Trophoblast cell (in vitro differentiated cells and primary cell): ENCODE measurements around the gene GORAB.
A peak's percentile ranks its signal among the peaks of the same experiment; 100 is the strongest.

Experiments
- DNase-seq, 2 donors: peaks; one replicate each; pipeline ENCODE4 v3.0.0-alpha.2; 2016
- H2AFZ ChIP-seq: 2 replicates; pipeline ENCODE4 v1.6.1; 2013; ENCODE audit warnings: low read length, moderate library complexity, mild to moderate bottlenecking; ENCODE audit not compliant: insufficient read depth, poor library complexity
- H2AK5ac ChIP-seq: 2 replicates; pipeline ENCODE4 v1.6.1; 2013; ENCODE audit warnings: mild to moderate bottlenecking, low read length
- H2BK120ac ChIP-seq: 2 replicates; pipeline ENCODE4 v1.6.1; 2013; ENCODE audit warnings: low read length, mild to moderate bottlenecking, moderate library complexity; ENCODE audit not compliant: insufficient read depth, poor library complexity
- H2BK12ac ChIP-seq: 2 replicates; pipeline ENCODE4 v1.6.1; 2013; ENCODE audit warnings: mild to moderate bottlenecking, low read length, moderate library complexity
- H2BK5ac ChIP-seq: 2 replicates; pipeline ENCODE4 v1.6.1; 2013; ENCODE audit warnings: low read length, low read depth, moderate library complexity, mild to moderate bottlenecking; ENCODE audit not compliant: poor library complexity
- H3K14ac ChIP-seq: 2 replicates; pipeline ENCODE4 v1.6.1; 2013; ENCODE audit warnings: mild to moderate bottlenecking, low read length
- H3K18ac ChIP-seq: 2 replicates; pipeline ENCODE4 v1.6.1; 2013; ENCODE audit warnings: mild to moderate bottlenecking, low read length
- H3K23ac ChIP-seq: 2 replicates; pipeline ENCODE4 v1.6.1; 2013; ENCODE audit warnings: low read length
- H3K27ac ChIP-seq: 2 replicates; pipeline ENCODE4 v1.5.1; 2013; ENCODE audit warnings: low read depth, mild to moderate bottlenecking, inconsistent platforms, low read length, moderate library complexity
- H3K27me3 ChIP-seq: 2 replicates; pipeline ENCODE4 v1.6.1; 2013; ENCODE audit warnings: inconsistent platforms, mild to moderate bottlenecking, low read length, moderate library complexity; ENCODE audit not compliant: insufficient read depth
- H3K36me3 ChIP-seq, 2 experiments: 1 replicate in 1 of 2; 2 replicates in 1 of 2; pipeline ENCODE4 v1.6.1; 2013; ENCODE audit warnings: low read length in 2 of 2, mild to moderate bottlenecking in 2 of 2, moderate library complexity in 1 of 2; ENCODE audit not compliant: insufficient read depth in 2 of 2, control insufficient read depth in 1 of 2
- H3K4ac ChIP-seq: 2 replicates; pipeline ENCODE4 v1.6.1; 2013; ENCODE audit warnings: low read depth, mild to moderate bottlenecking, low read length, moderate library complexity
- H3K4me1 ChIP-seq, 2 experiments: 1 replicate in 1 of 2; 2 replicates in 1 of 2; pipeline ENCODE4 v1.6.1; 2013; ENCODE audit warnings: low read length in 2 of 2, mild to moderate bottlenecking in 2 of 2, moderate library complexity in 1 of 2; ENCODE audit not compliant: insufficient read depth in 2 of 2, control insufficient read depth in 1 of 2
- H3K4me2 ChIP-seq: 2 replicates; pipeline ENCODE4 v1.6.1; 2013; ENCODE audit warnings: inconsistent platforms, mild to moderate bottlenecking, low read length, moderate library complexity
- H3K4me3 ChIP-seq: 2 replicates; pipeline ENCODE4 v1.5.1; 2013; ENCODE audit warnings: mild to moderate bottlenecking, low read depth, low read length, inconsistent platforms
- H3K79me1 ChIP-seq: one replicate; pipeline ENCODE4 v1.6.1; 2013; ENCODE audit warnings: low read length
- H3K79me2 ChIP-seq: 2 replicates; pipeline ENCODE4 v1.6.1; 2013; ENCODE audit warnings: low read length, mild to moderate bottlenecking; ENCODE audit not compliant: control insufficient read depth, insufficient read depth, poor library complexity
- H3K9ac ChIP-seq: 2 replicates; pipeline ENCODE4 v1.6.1; 2013; ENCODE audit warnings: mild to moderate bottlenecking, low read length
- H3K9me3 ChIP-seq: 2 replicates; pipeline ENCODE4 v1.6.1; 2013; ENCODE audit warnings: low read depth, mild to moderate bottlenecking, control low read depth, inconsistent platforms, low read length; ENCODE audit not compliant: insufficient read depth
- H4K12ac ChIP-seq: 2 replicates; pipeline ENCODE4 v1.6.1; 2013; ENCODE audit warnings: low read depth, mild to moderate bottlenecking, low read length, moderate library complexity
- H4K8ac ChIP-seq: 2 replicates; pipeline ENCODE4 v1.6.1; 2013; ENCODE audit warnings: low read depth, mild to moderate bottlenecking, low read length, moderate library complexity
- H4K91ac ChIP-seq: one replicate; pipeline ENCODE4 v1.6.1; 2013; ENCODE audit warnings: low read depth, mild to moderate bottlenecking, low read length, moderate library complexity
- WGBS: extraction: QIAGEN DNeasy Blood & Tissue Kit; methylation state at CpG from one replicate; pipeline ENCODE4 v1.1.7; 2013; ENCODE audit warnings: missing lambda C conversion rate; ENCODE audit not compliant: insufficient read length, insufficient coverage; ENCODE audit errors: extremely low coverage; 5-methylcytosine and 5-hydroxymethylcytosine counted together

The GORAB gene

GRCh38 chr1:170545476-170545875 lies 13.5 kb downstream of the GORAB start:
- WGBS = no CpG with 5 or more reads among the region's 1 CpG
- Histone ChIP-seq H3K27me3 (no peaks in the 10 kb centered on the region), H3K18ac (no peak overlapping the region)

GRCh38 chr1:170547255-170547654 lies 15.3 kb downstream of the GORAB start:
- Histone ChIP-seq H4K8ac (no peak overlapping the region), H3K9me3 (no peaks in the 10 kb centered on the region), H4K12ac (no peak overlapping the region), H2AFZ (no peak overlapping the region), H2BK5ac (no peak overlapping the region), H3K9ac (no peak overlapping the region), H3K4me3 (no peak overlapping the region), H3K4ac (no peak overlapping the region), H3K18ac (no peak overlapping the region), H3K79me1 (no peaks in the 10 kb centered on the region), H3K4me2 (no peak overlapping the region), H4K91ac (no peak overlapping the region), H3K23ac (no peak overlapping the region), H3K4me1 (no peaks in the 10 kb centered on the region), H3K79me2 (no peaks in the 10 kb centered on the region), H3K14ac (no peak overlapping the region), H3K27ac (no peak overlapping the region), H2BK120ac (no peak overlapping the region), H3K27me3 (no peaks in the 10 kb centered on the region), H2BK12ac (no peak overlapping the region), H3K36me3 (peaks cover 12 to 27% of the 10 kb centered on the region in 2 experiments), H2AK5ac (no peak overlapping the region)
- no CpG with 5 or more reads among the region's 1 CpG for WGBS
- no peak for DNase-seq

More at GRCh38 chr1:170545476-170545875, 13.5 kb downstream of the GORAB start:
- Histone ChIP-seq H3K9ac (no peak overlapping the region), H4K91ac (no peak overlapping the region), H4K12ac (no peak overlapping the region), H3K79me1 (no peaks in the 10 kb centered on the region), H3K36me3 (peaks cover 11 to 22% of the 10 kb centered on the region in 2 experiments), H2AFZ (no peak overlapping the region), H3K4me1 (no peaks in the 10 kb centered on the region), H3K14ac (no peak overlapping the region), H3K27ac (no peak overlapping the region), H3K23ac (no peak overlapping the region), H2BK12ac (no peak overlapping the region), H3K79me2 (no peaks in the 10 kb centered on the region), H4K8ac (no peak overlapping the region), H2BK120ac (no peak overlapping the region), H3K4me3 (no peak overlapping the region), H3K4me2 (no peak overlapping the region), H3K9me3 (no peaks in the 10 kb centered on the region), H2AK5ac (no peak overlapping the region), H3K4ac (no peak overlapping the region), H2BK5ac (no peak overlapping the region)
- no peak for DNase-seq

DNA sequence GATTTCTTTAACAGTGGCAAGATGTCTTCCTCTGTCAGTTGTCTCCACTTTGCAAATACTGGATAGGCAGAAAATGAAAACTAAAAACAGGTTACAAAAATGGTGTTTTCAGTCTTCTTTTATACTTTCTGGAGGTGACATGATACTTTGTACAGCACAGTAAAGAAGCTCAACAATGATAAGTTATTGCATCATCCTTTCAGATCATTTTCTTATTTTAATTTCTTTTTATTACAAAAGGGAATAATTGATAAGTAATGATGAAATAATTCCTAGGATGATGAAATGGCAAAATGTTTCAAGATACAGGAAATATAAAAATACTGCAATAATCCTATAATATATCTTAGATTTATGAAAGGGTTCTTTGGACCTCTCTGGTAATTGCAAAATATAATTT lies 16.5 kb downstream of the GORAB start:
- H2AFZ ChIP-seq = no peak overlapping the region
- H2BK12ac ChIP-seq = no peak overlapping the region
- H3K27ac ChIP-seq = no peak overlapping the region
- H3K4ac ChIP-seq = no peak overlapping the region
- H3K4me2 ChIP-seq = no peak overlapping the region
- no peak overlapping the region for H3K9ac ChIP-seq
- peaks cover 12 to 23% of the 10 kb centered on the region in 2 experiments for H3K36me3 ChIP-seq
- no peak overlapping the region for H3K4me3 ChIP-seq
- H3K79me2 ChIP-seq = no peaks in the 10 kb centered on the region
- H3K9me3 ChIP-seq = no peaks in the 10 kb centered on the region
- no peak overlapping the region for H4K8ac ChIP-seq
- no peaks in the 10 kb centered on the region for H3K4me1 ChIP-seq
- H4K91ac ChIP-seq = no peak overlapping the region
- no peak overlapping the region for H3K18ac ChIP-seq
- no peak overlapping the region for H3K23ac ChIP-seq
- H3K14ac ChIP-seq = no peak overlapping the region
- no peak for DNase-seq
- no peaks in the 10 kb centered on the region for H3K79me1 ChIP-seq
- no peak overlapping the region for H2AK5ac ChIP-seq
- no peak overlapping the region for H2BK5ac ChIP-seq
- no peaks in the 10 kb centered on the region for H3K27me3 ChIP-seq
- no peak overlapping the region for H4K12ac ChIP-seq
- no peak overlapping the region for H2BK120ac ChIP-seq

DNA sequence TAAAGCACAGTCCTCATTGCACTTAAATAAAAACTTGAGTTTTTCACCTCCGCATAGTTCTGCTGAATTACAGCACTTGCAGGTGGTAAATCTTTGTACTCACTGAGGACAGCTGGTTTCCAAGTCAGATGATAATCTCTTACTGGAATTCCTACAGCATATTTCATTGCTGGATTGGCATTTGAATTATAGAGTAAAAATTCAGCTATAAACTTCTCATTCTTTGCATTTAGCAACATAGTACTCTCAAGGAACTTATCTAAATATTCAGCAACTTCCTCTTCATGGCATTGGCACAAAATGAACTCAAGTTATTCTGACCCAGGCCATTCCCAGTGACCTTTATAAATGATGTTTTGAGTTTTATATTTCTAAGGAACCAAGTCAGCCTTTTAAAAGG lies 23.4 kb downstream of the GORAB start:
- no peak overlapping the region for H4K91ac ChIP-seq

More for the DNA sequence above, 23.4 kb downstream of the GORAB start:
- H4K8ac ChIP-seq = no peak overlapping the region
- no CpG with 5 or more reads among the region's 1 CpG for WGBS
- H4K12ac ChIP-seq = no peak overlapping the region
- H3K18ac ChIP-seq = no peak overlapping the region
- no peak overlapping the region for H2AFZ ChIP-seq
- no peaks in the 10 kb centered on the region for H3K79me1 ChIP-seq
- DNase-seq = peak in 1 of 2 donors; percentile 65
- H3K27me3 ChIP-seq = no peaks in the 10 kb centered on the region
- no peaks in the 10 kb centered on the region for H3K79me2 ChIP-seq
- no peak overlapping the region for H2AK5ac ChIP-seq
- H2BK120ac ChIP-seq = no peak overlapping the region
- H3K9me3 ChIP-seq = no peaks in the 10 kb centered on the region
- H3K4me2 ChIP-seq = no peak overlapping the region
- peaks cover 2 to 11% of the 10 kb centered on the region in 2 experiments for H3K36me3 ChIP-seq
- H3K4me3 ChIP-seq = no peak overlapping the region
- H3K4ac ChIP-seq = no peak overlapping the region
- H3K4me1 ChIP-seq = no peaks in the 10 kb centered on the region
- no peak overlapping the region for H3K9ac ChIP-seq
- no peak overlapping the region for H2BK5ac ChIP-seq
- no peak overlapping the region for H3K14ac ChIP-seq
- H3K27ac ChIP-seq = no peak overlapping the region
- no peak overlapping the region for H2BK12ac ChIP-seq
- H3K23ac ChIP-seq = no peak overlapping the region
